GM21381 (cell line): ENCODE measurements around the gene CCNJL.

Experiments used
- ATAC-seq: cut with Tn5 transposase; IDR thresholded peaks from one replicate; pipeline ENCODE4 v1.9.1; 2021; ENCODE audit warnings: mild to moderate bottlenecking, moderate library complexity; ENCODE audit not compliant: unreplicated experiment

The CCNJL gene

DNA sequence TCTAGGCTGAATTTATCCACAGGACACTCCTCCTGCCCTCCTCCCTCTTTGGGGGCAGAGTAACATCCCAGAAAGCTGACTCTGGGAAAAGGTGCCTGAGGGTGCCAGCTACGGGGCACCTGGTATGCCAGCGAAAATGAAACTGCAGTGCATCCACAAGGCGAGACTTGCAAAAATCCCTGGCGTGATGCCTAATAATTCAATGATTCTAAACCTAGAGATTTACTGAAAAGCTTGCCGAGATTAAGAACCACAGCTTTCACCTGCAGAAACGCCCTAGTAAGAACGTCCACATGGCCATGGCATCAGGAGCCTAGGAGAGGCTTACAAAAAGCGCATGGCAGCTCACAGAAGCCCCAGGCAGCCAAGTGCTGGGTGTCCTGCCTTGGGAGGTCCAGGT, 20.9 kb downstream of the CCNJL start:
- no peak for ATAC-seq

DNA sequence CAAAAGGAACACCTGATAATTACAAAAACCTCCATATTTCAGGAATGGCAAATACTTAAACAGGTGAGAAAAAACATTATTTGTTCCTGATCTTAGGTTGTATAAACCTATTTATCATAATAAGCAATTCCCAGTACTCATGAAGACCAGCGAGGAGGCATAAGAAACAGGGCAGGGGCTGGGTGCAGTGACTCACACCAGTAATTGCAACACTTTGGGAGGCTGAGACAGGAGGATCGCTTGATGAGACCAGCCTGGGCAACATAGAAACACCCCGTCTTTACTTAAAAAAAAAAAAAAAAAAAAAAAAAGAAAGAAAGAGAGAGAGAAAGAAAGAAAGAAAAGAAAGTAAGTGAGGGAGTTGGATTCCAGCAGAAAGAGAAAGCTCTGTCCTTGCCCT, 21.6 kb downstream of the CCNJL start:
- no peak for ATAC-seq

DNA sequence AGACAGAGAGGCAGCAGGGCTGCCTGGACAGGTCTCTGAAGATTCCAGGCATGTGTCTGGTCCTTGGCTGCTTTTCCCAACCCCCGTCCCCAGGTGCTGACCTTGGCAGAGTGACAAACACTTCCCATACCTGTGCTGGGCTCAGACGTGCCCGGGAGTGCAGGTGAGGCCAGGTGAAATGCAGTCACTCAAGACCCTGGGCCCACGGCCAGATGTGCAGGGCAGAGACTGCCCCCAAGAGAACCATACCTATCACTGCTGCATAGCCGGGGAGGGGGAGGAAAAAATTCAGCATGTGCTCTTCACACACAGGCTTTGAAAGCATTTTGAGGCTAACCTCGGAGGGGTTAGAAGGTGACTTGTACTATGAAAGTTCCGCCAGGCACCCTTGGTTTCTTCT, 22.6 kb downstream of the CCNJL start:
- ATAC-seq: no peak

DNA sequence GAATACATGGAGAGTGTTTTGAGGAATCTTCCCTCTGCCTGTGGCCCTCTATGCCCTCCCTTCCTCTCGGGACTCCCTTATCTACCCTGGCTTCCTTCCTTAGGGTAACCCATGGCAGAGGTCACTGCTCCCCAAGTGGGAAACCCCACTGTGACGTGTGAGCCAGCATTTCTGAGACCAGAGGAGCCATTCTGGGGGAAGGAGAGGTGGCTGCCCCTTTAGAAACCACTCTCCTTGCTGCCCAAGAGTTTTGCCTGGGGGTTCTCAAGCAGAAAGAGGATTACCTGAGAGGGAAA, 23.1 kb downstream of the CCNJL start:
- no peak for ATAC-seq

DNA sequence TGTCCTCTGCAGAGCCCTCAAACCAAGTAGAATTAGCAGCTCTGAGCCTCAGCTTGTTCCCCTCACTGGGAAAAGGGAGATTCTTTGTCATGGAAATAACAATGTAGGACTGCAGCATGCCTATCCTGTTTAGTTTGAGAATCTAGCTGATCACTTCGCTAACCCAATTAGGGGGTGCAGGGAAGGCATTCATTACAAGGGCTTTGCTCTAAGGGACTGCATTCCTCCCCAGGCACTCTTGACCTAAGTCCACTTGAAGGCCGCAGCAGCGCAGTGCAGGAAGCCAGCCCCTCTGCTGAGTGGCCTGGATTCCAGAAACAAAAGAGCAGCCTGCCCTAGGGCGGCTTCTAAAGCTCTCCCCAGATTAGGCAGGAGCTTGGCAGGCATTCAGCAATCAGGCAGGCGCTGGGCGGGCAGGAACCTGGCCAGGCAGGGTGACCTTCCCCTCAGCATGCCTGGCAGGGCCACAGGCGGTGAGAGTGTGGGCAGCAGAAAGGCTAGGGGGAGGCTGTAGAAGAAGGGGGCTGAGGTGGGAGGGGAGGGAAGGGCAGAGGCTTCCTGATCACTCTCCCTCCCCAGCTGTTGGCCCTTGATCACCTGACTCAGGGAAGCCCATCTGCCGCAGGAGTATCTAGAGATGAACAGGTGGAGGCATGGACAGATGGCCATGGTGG, 24.8 kb downstream of the CCNJL start:
- ATAC-seq: no peak

DNA sequence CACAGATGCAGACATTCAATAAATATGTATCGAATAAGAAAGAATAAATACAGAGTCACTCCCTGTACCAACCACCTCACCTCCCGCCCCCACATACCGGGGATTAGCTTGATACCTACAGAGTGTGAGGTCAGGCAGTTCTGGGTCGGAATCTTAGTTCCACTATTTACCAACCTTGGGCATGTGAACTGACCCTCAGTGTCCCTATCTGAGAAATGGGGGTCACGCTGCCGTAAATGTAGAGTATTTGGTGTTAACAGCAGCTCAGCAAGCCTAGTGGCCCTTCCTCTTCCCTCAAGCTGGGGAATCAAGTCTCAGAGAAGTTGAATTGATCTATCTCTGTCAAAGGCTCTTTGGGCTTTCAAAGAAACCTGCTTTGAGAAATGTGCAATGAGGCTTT, 25.4 kb downstream of the CCNJL start:
- no peak for ATAC-seq

DNA sequence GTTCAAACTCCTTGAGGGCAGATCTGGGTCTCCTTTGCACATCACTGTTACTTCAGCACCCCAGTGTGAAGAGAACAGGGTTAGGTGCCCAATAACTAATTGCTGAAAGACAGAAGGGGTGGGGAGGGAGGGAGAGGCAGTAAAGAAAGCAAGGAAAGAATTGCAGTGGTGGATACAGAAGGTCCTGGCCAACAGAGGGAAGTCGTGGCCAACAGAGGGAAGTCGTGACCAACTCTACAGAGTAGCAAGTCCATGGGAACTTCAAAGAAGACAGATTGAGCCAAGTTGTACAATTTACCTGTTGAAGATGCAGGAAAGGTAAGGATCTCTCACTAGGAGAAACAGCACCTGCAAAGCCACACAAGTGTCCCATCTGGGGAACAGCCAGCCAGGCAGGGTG, 27.0 kb downstream of the CCNJL start:
- no peak for ATAC-seq

DNA sequence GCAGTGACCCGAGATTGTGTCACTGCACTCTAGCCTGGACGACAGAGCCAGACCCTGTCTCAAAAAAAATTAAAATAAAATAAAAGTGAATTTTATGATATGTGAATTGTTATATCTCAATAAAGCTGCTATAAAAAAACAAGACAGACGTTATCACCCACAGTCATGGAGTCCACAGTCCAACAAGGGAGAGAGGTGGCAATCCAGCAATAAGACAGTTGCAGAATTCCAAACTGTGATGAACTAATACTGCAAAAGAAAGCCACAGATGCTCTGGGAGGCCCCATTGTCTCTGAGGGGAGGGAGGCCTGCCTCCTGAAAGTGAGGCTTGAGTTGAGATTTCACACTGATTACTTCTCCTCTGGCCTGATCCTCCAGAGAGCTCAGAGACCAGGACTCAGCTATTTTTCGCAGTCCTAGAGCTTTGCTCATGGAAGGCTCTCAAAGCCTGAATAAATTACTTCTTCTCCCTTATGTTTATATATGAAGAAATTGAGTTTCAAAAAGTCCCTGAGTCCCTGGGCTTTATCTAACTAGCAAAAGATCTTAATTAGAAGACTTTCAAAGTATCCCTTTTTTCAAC, 28.0 kb downstream of the CCNJL start:
- ATAC-seq: no peak

DNA sequence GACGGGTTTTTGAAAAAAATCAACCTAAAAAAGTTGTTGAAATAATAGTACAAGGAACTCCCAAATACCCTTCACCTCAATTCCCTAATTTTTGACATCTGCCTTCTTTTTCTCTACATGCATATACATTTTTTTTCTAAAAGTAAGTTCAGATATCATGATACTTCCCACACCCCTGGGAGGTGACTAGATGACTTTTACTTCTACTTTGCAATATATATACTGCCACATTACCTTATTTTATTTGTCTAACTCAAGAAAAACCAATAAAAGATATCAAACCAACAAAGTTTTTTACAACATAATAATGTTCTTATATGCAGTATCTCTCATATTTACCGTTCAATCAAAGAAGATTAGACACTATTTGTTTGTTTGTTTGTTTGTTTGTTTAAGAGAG, 31.1 kb downstream of the CCNJL start:
- ATAC-seq: no peak

DNA sequence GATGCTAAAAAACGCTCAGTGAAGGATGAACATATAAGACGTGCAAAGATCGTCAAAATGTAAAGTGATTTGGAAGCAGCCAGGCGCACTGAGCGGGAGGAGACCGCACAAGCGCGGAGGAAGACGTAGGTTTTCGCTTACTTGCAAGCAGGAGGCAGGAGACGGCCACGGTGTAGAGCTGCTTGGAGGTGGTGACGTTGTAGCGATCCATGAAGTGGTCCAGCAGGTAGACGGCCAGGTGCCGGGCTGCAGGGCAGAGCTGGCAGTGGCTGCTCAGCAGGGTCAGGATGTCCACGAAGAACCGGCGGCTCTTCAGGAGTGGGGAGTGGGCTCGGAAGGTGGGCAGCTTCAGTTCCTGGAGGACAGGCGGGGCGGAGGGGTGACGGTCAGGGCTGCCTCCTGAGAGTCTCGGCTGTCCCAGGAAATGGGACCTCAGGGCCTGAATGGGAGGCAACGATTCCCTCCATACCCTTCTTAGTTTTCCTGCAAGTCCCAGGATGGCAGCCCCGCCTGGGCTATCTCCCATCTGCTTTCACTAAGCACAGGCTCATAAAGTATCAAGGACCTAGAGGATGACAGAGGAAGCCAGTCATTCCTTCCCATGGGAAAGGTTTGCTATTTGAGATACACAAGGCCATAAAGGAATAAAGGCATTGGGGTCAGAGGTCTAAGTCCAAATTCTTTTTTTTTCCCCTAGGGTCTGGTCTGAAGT, 31.8 kb downstream of the CCNJL start:
- no peak for ATAC-seq

DNA sequence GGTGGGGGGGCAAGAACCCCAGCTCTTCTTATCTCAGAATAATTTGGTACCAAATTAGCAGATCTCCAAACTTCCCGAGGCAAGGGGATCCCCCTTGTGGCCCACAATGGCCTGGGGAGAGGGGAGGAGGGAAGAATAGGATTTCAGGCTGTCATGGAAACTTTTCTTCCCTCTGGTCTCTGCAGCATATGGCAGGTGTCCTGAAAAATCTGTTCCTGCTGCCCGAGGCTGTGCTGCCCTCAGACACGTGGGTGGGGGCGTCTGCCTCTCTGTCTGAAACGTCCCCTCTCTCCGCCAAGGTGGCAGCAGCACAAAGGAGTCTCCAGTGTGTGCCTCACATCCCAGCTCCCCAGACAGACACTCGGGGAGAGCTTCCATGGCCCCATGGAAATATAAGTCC, 34.0 kb downstream of the CCNJL start:
- no peak for ATAC-seq

DNA sequence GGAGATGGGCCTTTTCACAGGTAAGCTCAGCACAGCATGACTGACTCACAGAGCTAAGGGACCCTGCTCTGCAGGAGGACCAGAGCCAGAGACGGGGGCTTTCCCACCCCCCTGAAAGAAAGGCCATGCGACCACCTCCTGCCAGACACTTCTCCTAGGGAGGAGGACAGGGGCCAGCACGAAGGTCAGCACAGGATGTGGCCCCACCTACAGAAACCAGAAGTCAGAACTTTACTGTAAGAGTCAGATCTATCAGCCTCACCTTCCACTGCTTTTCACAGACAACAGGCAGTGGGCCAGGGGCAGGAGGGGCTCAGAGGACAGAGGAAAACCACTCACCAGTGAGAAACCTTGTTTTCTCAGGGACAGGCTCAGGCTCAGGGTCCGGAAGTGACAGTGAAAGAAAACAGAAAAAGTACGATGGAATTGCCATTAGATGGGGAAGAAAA, 37.9 kb downstream of the CCNJL start:
- no peak for ATAC-seq

DNA sequence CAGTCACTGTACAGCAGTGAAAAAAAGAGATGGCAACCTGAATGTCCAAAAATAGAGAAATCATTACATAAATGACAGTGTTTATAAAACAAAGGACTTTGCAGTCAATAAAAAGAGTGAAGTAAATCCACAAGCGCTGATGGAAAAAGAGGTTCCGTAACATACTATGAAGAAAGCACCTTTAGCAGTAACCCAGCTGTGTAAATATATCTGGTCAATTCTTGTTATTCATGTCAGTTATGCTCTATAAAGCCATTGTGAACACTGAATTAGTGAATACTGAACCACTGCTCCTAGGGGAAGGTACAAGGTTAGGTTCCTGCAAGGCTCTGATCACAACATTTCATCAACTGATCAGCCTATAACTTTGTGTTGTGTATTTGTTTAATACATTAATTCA, 39.5 kb downstream of the CCNJL start:
- ATAC-seq: no peak

DNA sequence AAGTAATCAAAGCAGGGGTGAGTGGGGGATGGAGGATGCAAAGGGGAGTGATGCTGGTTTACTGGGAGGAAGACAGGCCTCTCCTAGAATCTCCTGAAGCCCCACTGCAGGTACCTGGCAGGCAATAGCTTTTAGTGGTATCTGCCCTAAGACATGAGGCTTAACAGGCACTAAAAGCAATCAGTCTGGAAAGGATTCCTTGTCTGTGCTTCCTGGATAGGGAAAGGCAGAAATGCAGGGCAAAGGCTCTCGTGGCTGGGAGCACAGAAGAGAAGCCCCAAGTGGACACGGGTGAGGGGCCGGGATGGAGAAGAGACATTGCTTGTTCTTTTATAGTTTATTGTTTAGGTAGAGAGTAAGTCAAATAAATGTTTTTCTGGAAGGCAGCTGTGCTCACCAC, 40.1 kb downstream of the CCNJL start:
- no peak for ATAC-seq

DNA sequence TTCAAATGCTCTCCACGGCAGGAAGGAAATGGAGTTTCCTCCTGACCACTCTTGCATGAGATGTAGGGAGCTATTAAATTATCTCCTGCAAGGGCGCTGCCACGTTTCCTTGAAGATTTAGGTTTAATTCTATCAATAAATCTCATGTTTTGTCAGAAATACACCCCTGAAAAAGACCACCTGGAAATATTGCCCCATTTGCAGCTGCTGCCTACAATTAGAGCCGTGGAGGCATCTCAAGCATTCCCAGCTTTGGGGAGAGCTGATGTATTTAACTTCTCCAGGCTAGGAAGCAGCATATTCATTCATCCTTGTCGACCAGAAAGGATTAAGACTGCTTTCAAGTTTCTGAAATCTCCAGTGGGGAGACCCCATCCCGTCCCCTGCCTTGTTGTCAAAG, 40.5 kb downstream of the CCNJL start:
- ATAC-seq: no peak

DNA sequence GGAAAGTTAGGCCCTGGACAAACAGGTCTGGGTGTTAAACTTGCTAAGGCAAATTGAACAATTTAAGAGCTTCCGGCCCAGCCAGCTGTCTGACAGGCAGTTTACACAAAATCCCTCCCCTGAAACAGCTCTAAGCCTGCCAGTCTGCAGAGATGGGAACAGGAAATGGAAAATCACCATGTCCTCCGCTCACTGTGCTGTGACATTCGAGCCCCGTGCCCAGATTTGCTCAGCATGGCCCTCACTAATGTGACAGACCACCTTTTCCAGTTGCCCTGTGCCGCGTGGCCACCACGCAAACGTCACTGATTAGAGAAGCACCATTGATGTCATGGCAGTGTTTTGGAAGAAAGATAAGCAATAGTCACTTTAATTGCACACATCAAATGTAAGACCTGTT, 41.0 kb downstream of the CCNJL start:
- ATAC-seq: no peak

DNA sequence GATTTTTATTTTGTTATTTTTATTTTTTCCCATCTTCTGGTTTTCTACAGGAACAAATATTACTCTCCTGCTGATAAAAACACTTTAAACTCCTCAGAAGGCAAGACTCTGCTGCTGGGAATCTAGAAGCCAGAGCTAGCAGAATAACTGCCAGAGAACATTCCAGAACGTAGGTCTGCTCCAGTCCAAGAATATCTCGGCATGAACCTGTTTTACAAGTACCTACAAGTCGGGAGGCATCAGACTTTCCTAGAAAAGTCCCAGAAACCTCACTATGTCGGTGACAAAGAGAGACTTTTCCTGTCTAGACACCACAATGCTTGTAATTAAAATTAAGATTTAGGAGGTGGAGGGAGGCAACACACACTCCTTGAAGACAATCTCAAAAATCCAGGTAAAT, 41.7 kb downstream of the CCNJL start:
- ATAC-seq: no peak

DNA sequence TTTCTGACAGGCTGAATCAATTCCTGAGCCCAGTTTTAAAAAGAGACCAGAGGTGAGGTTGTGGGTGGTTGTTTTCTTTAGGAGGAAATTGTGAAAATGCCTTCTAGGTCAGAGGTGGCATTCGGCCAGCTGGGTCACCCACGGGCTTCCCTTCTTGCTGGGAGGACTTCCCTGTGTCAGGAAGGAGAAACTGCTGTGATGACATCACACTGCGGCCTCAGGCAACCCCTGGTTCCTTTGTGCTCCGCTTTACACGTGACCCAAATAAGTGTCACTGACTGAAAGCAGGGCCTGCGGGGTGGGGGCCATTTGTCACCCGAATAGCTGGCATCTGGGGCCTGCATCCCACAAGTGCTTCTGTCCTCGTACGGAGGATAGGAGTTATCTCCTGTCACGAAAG, 43.3 kb downstream of the CCNJL start:
- ATAC-seq: no peak

DNA sequence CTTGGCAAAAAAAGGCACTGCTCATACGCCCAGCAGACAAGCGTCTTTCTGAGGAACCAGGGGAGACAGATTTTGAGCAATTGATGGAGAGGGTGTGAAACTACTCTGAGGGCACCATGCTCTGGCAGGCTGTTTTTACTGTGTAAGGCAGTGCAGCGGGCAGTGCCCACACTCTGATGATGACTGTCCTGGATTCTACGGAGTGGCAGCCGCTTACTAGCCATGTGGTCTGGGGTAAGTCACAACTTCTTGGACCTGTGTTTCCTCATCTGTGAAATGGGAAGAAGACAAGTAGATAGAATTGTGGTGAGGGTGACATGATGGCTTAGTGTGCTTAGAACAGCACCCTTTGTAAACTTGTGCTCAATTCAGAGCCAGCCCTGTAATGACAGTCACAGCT, 44.2 kb downstream of the CCNJL start:
- no peak for ATAC-seq

DNA sequence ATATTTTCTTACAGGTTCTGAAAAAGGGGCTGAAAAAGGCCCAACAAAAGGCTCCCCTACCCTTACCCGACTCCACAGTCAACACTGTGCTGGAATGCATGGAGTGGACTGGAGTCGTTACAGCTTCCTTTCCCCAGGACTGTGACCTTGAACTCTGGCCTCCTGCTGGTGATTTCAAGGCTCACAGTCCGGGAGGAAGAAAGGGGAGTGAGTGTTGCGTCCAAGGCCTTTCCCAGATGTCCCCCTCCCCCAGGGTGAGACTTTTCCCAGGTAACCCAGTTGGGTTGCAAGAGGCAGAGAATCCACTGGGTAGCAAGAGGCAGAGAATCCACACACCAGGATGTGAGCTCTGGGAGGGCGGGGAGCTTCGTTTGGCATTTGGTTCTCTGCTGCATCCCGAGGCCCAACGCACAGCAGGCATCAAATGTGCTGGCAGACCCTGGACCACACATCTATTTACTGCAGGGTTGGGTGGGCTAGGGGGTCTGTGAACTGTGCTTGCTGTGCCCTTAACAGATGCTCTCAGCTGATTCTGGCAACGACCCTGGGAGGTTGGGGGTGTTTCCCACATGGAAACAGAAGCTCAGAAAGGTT, 45.5 kb downstream of the CCNJL start:
- no peak for ATAC-seq

DNA sequence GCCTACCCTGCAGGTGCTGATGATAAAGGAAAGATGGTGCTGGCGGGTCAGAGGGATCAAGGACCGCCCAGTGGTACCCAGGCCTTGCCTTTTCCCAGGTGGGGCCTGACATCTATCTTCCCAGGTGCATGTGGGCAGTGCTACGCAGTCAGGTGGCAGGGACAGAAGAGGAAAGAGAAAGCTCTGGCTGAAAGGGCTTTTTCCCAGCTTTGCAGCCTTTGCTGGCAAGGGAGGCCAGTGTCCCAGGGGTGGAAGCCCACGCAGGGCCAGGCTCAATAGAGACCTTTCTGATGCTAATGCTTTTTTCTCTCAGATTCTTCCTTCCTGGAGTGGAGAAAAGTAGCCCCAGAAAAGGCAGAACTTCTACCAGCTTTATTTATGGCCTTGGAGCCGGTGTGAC, 46.3 kb downstream of the CCNJL start:
- no peak for ATAC-seq

DNA sequence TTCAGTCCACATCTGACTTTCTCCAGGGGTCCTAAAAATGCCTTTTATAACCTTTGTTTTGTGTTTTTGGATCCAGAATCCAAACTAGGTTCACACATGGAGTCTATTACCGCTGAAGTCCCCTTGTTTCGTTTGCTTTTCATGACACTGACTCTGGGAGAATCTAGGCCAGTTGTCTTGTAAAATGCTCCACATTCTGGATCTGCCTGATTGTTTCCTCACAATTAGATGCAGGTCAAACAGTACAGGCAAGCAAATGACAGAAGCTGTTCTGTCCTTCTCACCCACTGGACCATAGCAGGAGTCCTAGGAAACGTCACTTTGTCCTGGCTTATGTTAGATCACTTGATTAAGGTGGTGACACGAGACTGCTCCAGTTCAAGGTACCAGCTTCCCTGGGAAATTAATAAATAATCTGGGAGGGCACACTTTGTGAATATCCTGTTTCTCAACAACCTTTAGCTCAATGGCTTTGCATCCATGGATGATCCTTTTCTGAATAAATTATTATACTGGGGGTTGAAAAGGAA, 49.0 kb downstream of the CCNJL start:
- ATAC-seq: no peak
